OCI-LY3 (cell line): ENCODE results near the gene MTX1.

Experiments
- EZH2phosphoT487 ChIP-seq: fragments of 200-600 bp; shearing (Covaris generic); IDR thresholded peaks from 2 replicates; pipeline ENCODE4 v1.6.1; 2018; ENCODE audit warnings: antibody characterized with exemption, mixed run types, low read depth
- TF ChIP-seq, protein P1 (sequence below): fragments of 200-600, 300-600 bp; sonication (generic); IDR thresholded peaks from 2 replicates; pipeline ENCODE4 v1.5.1; 2014; ENCODE audit warnings: antibody characterized with exemption, low read length, low read depth

GRCh38 chr1:155199792-155200191 is 8.7 kb upstream of the MTX1 start:
- TF ChIP-seq, protein P1, sequence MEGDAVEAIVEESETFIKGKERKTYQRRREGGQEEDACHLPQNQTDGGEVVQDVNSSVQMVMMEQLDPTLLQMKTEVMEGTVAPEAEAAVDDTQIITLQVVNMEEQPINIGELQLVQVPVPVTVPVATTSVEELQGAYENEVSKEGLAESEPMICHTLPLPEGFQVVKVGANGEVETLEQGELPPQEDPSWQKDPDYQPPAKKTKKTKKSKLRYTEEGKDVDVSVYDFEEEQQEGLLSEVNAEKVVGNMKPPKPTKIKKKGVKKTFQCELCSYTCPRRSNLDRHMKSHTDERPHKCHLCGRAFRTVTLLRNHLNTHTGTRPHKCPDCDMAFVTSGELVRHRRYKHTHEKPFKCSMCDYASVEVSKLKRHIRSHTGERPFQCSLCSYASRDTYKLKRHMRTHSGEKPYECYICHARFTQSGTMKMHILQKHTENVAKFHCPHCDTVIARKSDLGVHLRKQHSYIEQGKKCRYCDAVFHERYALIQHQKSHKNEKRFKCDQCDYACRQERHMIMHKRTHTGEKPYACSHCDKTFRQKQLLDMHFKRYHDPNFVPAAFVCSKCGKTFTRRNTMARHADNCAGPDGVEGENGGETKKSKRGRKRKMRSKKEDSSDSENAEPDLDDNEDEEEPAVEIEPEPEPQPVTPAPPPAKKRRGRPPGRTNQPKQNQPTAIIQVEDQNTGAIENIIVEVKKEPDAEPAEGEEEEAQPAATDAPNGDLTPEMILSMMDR = no peak
- no peak for TF ChIP-seq EZH2phosphoT487
